H1 (cell line): ENCODE results near the gene R3HDM4. TPM values are rescaled to one million over a fixed set of nuclear protein-coding genes. Genes with fewer than 3 reads are reported as not detected.

Source experiments
- CTCF ChIA-PET: fragments of 300-600 bp; sonication (Branson Sonifier 250); formaldehyde crosslinking; loops from one replicate; lab custom pipeline; 2021; ENCODE audit not compliant: partially characterized antibody; lab: Charles Lee
- POLR2A ChIA-PET: fragments of 300-600 bp; sonication (Branson Sonifier 250); formaldehyde crosslinking; loops from one replicate; lab custom pipeline; 2021; ENCODE audit warnings: inconsistent platforms; ENCODE audit not compliant: partially characterized antibody; lab: Charles Lee
- DNase-seq, 2 experiments: peaks; one replicate each; pipeline versions ENCODE4 v3.0.0 to v3.0.0-alpha.2; 2010 to 2022; ENCODE audit warnings: low spot score in 2 of 2, low read depth in 1 of 2, mixed read lengths in 1 of 2
- FAIRE-seq: peaks from 2 replicates; lab custom pipeline; 2011; peaks lifted over from hg19 to GRCh38; lab: Jason Lieb, UNC
- H2AFZ ChIP-seq: 2 replicates; pipeline ENCODE4 v1.8.1; 2012; ENCODE audit warnings: low read length, inconsistent platforms
- H2AK5ac ChIP-seq: 2 replicates; pipeline ENCODE4 v1.6.1; 2013; ENCODE audit warnings: low read depth, low read length
- H2BK120ac ChIP-seq: replicated peaks from 2 replicates; pipeline ENCODE3; 2013; ENCODE audit warnings: low read depth, low read length, inconsistent platforms
- H2BK12ac ChIP-seq: 2 replicates; pipeline ENCODE4 v1.6.1; 2013; ENCODE audit warnings: low read depth, low read length
- H2BK15ac ChIP-seq: 2 replicates; pipeline ENCODE4 v1.6.1; 2013; ENCODE audit warnings: low read length
- H2BK20ac ChIP-seq: 2 replicates; pipeline ENCODE4 v1.6.1; 2013; ENCODE audit warnings: low read length
- H2BK5ac ChIP-seq: 2 replicates; pipeline ENCODE4 v1.6.1; 2013; ENCODE audit warnings: low read depth, low read length
- H3K14ac ChIP-seq: 2 replicates; pipeline ENCODE4 v1.6.1; 2013; ENCODE audit warnings: inconsistent platforms; ENCODE audit not compliant: insufficient read length
- H3K18ac ChIP-seq: 2 replicates; pipeline ENCODE4 v1.6.1; 2013; ENCODE audit warnings: low read length; ENCODE audit errors: extremely low read depth
- H3K23ac ChIP-seq: 2 replicates; pipeline ENCODE4 v1.6.1; 2013; ENCODE audit warnings: inconsistent platforms; ENCODE audit not compliant: insufficient read length
- H3K23me2 ChIP-seq: 2 replicates; pipeline ENCODE4 v1.6.1; 2013; ENCODE audit warnings: low read depth, low read length
- H3K27ac ChIP-seq: 2 replicates; pipeline ENCODE4 v1.6.1; 2011; ENCODE audit warnings: low read depth, low read length, inconsistent platforms
- H3K27me3 ChIP-seq, 4 experiments: replicated peaks in 1 of 4; 1 replicate in 1 of 4; 2 replicates in 3 of 4; pipeline versions ENCODE4 v1.6.1 to v1.8.1; 2011 to 2013; ENCODE audit warnings: low read length in 3 of 4, mild to moderate bottlenecking in 3 of 4, inconsistent platforms in 2 of 4, mixed read lengths in 2 of 4, moderate library complexity in 1 of 4; ENCODE audit not compliant: control insufficient read depth in 3 of 4, insufficient read depth in 3 of 4; ENCODE audit errors: extremely low read depth in 1 of 4
- H3K36me3 ChIP-seq, 4 experiments: 2 replicates each; pipeline versions ENCODE4 v1.6.1 to v1.8.1; 2011 to 2013; ENCODE audit warnings: mild to moderate bottlenecking in 4 of 4, low read length in 3 of 4, moderate library complexity in 2 of 4, control low read depth in 1 of 4, inconsistent platforms in 1 of 4; ENCODE audit not compliant: insufficient read depth in 4 of 4, control insufficient read depth in 2 of 4
- H3K4ac ChIP-seq: replicated peaks from 2 replicates; pipeline ENCODE3; 2013; ENCODE audit warnings: low read length, low read depth, mixed read lengths, inconsistent platforms; ENCODE audit not compliant: insufficient read length
- H3K4me1 ChIP-seq, 4 experiments: replicated peaks in 1 of 4; 1 replicate in 1 of 4; 2 replicates in 3 of 4; pipeline versions ENCODE4 v1.6.1 to v1.8.1; 2011 to 2013; ENCODE audit warnings: low read length in 3 of 4, inconsistent platforms in 2 of 4, mixed read lengths in 1 of 4; ENCODE audit not compliant: insufficient read depth in 4 of 4, control insufficient read depth in 3 of 4
- H3K4me2 ChIP-seq, 2 experiments: 2 replicates each; pipeline versions ENCODE4 v1.6.1 to v1.8.1; 2011 to 2013; ENCODE audit warnings: low read depth in 2 of 2, low read length in 2 of 2, control low read depth in 1 of 2, inconsistent platforms in 1 of 2, mild to moderate bottlenecking in 1 of 2; ENCODE audit not compliant: insufficient read depth in 1 of 2
- H3K4me3 ChIP-seq, 4 experiments: fragments of 200-600, 300-600 bp in 1 of 4; sonication (generic), shearing (Covaris generic), sonication (Bioruptor Twin) in 1 of 4; 2 replicates each; pipeline versions ENCODE4 v1.5.1 to v1.8.1; 2011 to 2016; ENCODE audit warnings: low read length in 4 of 4, low read depth in 3 of 4, control low read depth in 2 of 4, inconsistent platforms in 2 of 4, mild to moderate bottlenecking in 2 of 4, mixed read lengths in 1 of 4, moderate library complexity in 1 of 4; ENCODE audit not compliant: insufficient read depth in 2 of 4; ENCODE audit errors: extremely low read depth in 1 of 4
- H3K56ac ChIP-seq: replicated peaks from 2 replicates; pipeline ENCODE3; 2013; ENCODE audit warnings: low read depth, mild to moderate bottlenecking, mixed read lengths, low read length, inconsistent platforms; ENCODE audit not compliant: insufficient read length
- H3K79me1 ChIP-seq: 2 replicates; pipeline ENCODE4 v1.6.1; 2013; ENCODE audit warnings: low read depth, low read length, control low read depth
- H3K79me2 ChIP-seq, 2 experiments: 2 replicates each; pipeline versions ENCODE4 v1.6.1 to v1.8.1; 2012 to 2013; ENCODE audit warnings: low read length in 2 of 2, mild to moderate bottlenecking in 2 of 2, inconsistent platforms in 1 of 2; ENCODE audit not compliant: insufficient read depth in 2 of 2, control insufficient read depth in 1 of 2
- H3K9ac ChIP-seq, 4 experiments: replicated peaks in 1 of 4; 1 replicate in 1 of 4; 2 replicates in 3 of 4; pipeline versions ENCODE4 v1.6.1 to v1.8.1; 2011 to 2013; ENCODE audit warnings: low read depth in 3 of 4, low read length in 3 of 4, control low read depth in 2 of 4, mild to moderate bottlenecking in 2 of 4, moderate library complexity in 2 of 4, inconsistent platforms in 1 of 4; ENCODE audit errors: extremely low read depth in 1 of 4
- H3K9me3 ChIP-seq, 2 experiments: 2 replicates each; pipeline versions ENCODE4 v1.6.1 to v1.8.1; 2012 to 2013; ENCODE audit warnings: mild to moderate bottlenecking in 2 of 2, moderate library complexity in 2 of 2, control low read depth in 1 of 2, inconsistent platforms in 1 of 2, low read depth in 1 of 2, low read length in 1 of 2, mixed read lengths in 1 of 2; ENCODE audit not compliant: insufficient read depth in 2 of 2
- H4K20me1 ChIP-seq, 2 experiments: replicated peaks in 1 of 2; 2 replicates each; pipeline versions ENCODE3 to v1.8.1; 2011 to 2013; ENCODE audit warnings: inconsistent platforms in 2 of 2, low read length in 2 of 2, mild to moderate bottlenecking in 1 of 2; ENCODE audit not compliant: insufficient read depth in 2 of 2, control insufficient read depth in 1 of 2
- H4K5ac ChIP-seq: 2 replicates; pipeline ENCODE4 v1.6.1; 2013; ENCODE audit warnings: low read length, low read depth, mixed read lengths, inconsistent platforms; ENCODE audit not compliant: insufficient read length
- H4K8ac ChIP-seq: 2 replicates; pipeline ENCODE4 v1.8.0; 2013; ENCODE audit warnings: mild to moderate bottlenecking, moderate library complexity, low read length, inconsistent platforms; ENCODE audit not compliant: insufficient read depth; ENCODE audit errors: extremely low read depth
- H4K91ac ChIP-seq: replicated peaks from 2 replicates; pipeline ENCODE3; 2013; ENCODE audit warnings: low read length, mixed read lengths, inconsistent platforms; ENCODE audit not compliant: insufficient read length
- BRCA1 ChIP-seq: IDR thresholded peaks from 2 replicates; pipeline ENCODE4 v1.6.1; 2012; ENCODE audit warnings: low read depth, low read length, improper control_type of control experiment
- CTCF ChIP-seq, 3 experiments: IDR thresholded peaks; 1 replicate in 2 of 3; 2 replicates in 1 of 3; pipeline versions ENCODE4 v1.5.1 to v1.6.1; 2011; ENCODE audit warnings: low read length in 3 of 3, mild to moderate bottlenecking in 3 of 3, inconsistent platforms in 2 of 3, low read depth in 1 of 3, moderate library complexity in 1 of 3; ENCODE audit not compliant: insufficient read depth in 1 of 3; ENCODE audit errors: control extremely low read depth in 1 of 3
- KDM1A ChIP-seq: fragments of 200-600, 300-600 bp; sonication (generic); IDR thresholded peaks from 2 replicates; pipeline ENCODE4 v1.7.1; 2016; ENCODE audit warnings: mild to moderate bottlenecking, low read length, borderline replicate concordance
- RAD21 ChIP-seq, 2 experiments: IDR thresholded peaks in 1 of 2; conservative IDR thresholded peaks in 1 of 2; 2 replicates each; pipeline ENCODE4 v1.6.1; 2011; ENCODE audit warnings: low read depth in 2 of 2, low read length in 2 of 2, improper control_type of control experiment in 1 of 2, inconsistent platforms in 1 of 2, mild to moderate bottlenecking in 1 of 2, moderate library complexity in 1 of 2
- SIN3A ChIP-seq, 2 experiments: IDR thresholded peaks in 1 of 2; conservative IDR thresholded peaks in 1 of 2; 2 replicates each; pipeline ENCODE4 v1.6.1; 2011 to 2012; ENCODE audit warnings: low read length in 2 of 2, improper control_type of control experiment in 1 of 2, low read depth in 1 of 2, mild to moderate bottlenecking in 1 of 2
- SP4 ChIP-seq: IDR thresholded peaks from 2 replicates; pipeline ENCODE4 v1.6.1; 2012; ENCODE audit warnings: low read length, inconsistent platforms
- TBP ChIP-seq: IDR thresholded peaks from 2 replicates; pipeline ENCODE4 v1.6.1; 2011; ENCODE audit warnings: low read depth, low read length, improper control_type of control experiment
- WGBS, 2 experiments: shearing (Covaris generic) in 1 of 2; methylation state at CpG; one replicate each; pipeline versions ENCODE4 v1.1.6 to v1.1.7; 2013 to 2015; ENCODE audit warnings: low lambda C conversion rate in 2 of 2, mixed read lengths in 2 of 2, inconsistent platforms in 1 of 2, low coverage in 1 of 2, missing lambda C conversion rate in 1 of 2; ENCODE audit not compliant: insufficient replicate concordance in 2 of 2, insufficient coverage in 1 of 2, insufficient read length in 1 of 2; ENCODE audit errors: extremely low coverage in 1 of 2, missing lambda C conversion rate in 1 of 2; 5-methylcytosine and 5-hydroxymethylcytosine counted together
- polyA plus RNA-seq, 7 experiments: library from polyadenylated mRNA; depleted of rRNA in 3 of 7; stranded (reverse) in 5 of 7; unstranded in 2 of 7; fragments of >200 nt in 5 of 7; fragments of 200-250 nt in 2 of 7; gene quantifications; 1 replicate in 5 of 7; 2 replicates in 1 of 7; 4 replicates in 1 of 7; pipeline versions ENCODE4 v1.2.1 to v1.2.3, GENCODE V29; 2011 to 2013; ENCODE audit warnings: missing spikeins in 2 of 7, mixed read lengths in 2 of 7
- total RNA-seq: library from RNA; stranded (reverse); fragmentation: NEBNext Ultra II Directional; extraction: Animal tissue kit (Norgen Biotek cat#: 25700); gene quantifications from 2 replicates; pipeline ENCODE4 v1.2.1, GENCODE V29; 2021

R3HDM4 gene
- total and polyA plus RNA-seq, 2 of the 8 experiments (the other 6 are each of a cell fraction or from before 2014, with no cell fraction given), result 76.8 to 102 TPM

GRCh38 chr19:926589-927350 lies 13.8 kb upstream of the R3HDM4 start:
- ChIA-PET CTCF (interaction anchor here (0.6 to 1.5 kb wide), 4 partner anchors 36 to 341 kb away, joined by 3 to 5 read pairs (median 3); partner anchors contain the start of gene WDR18), POLR2A (interaction anchor here (0.8 to 1.3 kb wide), 2 partner anchors 27 to 51 kb away, joined by 3 to 4 read pairs; no protein-coding TSS in a partner anchor)
- Histone ChIP-seq H2AFZ (no peak overlapping the region), H3K79me1 (peaks cover 6% of the 10 kb centered on the region; the same call in 1 of the 2 replicates), H3K23ac (no peak overlapping the region), H3K4me1 (peaks cover 2 to 8% (median 6%) of the 10 kb centered on the region in 4 experiments), H3K4ac (no peak overlapping the region), H3K9ac (no peak overlapping the region; a peak in 1 of 7 replicates), H3K79me2 (peaks cover 0 to 19% of the 10 kb centered on the region in 2 experiments; a peak in 2 of 4 replicates), H3K23me2 (peaks cover 6% of the 10 kb centered on the region), H2BK15ac (no peak overlapping the region), H3K4me3 (peak overlapping the region; percentile 65 to 97 (median 76)), H3K27me3 (peaks cover 0 to 5% (median 0%) of the 10 kb centered on the region in 4 experiments; a peak in 1 of 7 replicates), H3K18ac (no peak overlapping the region), H4K20me1 (peaks cover 0 to 5% of the 10 kb centered on the region in 2 experiments), H2BK120ac (no peak overlapping the region), H3K56ac (no peak overlapping the region), H2BK12ac (no peak overlapping the region), H4K8ac (no peak overlapping the region), H3K4me2 (peak overlapping the region; percentile 63 to 71), H3K9me3 (no peaks in the 10 kb centered on the region), H3K36me3 (peaks cover 0 to 12% (median 6%) of the 10 kb centered on the region in 4 experiments; a peak in 2 of 8 replicates), H3K27ac (no peak overlapping the region), H2BK20ac (no peak overlapping the region), H2AK5ac (no peak overlapping the region), H2BK5ac (no peak overlapping the region), H4K91ac (no peak overlapping the region), H3K14ac (no peak overlapping the region), H4K5ac (no peak overlapping the region)
- FAIRE-seq (no peak), DNase-seq (no peak)
- WGBS, 2 experiments, result 2% methylated on average over 38 of the region's 52 CpGs; no CpG with 5 or more reads in 1 of the 2 experiments
- TF ChIP-seq SP4 (no peak), RAD21 (IDR thresholded peaks at IDR 0.05 in 1 of 2, conservative IDR thresholded peaks at IDR 0.05 in 1 of 2; ENCODE audit: low read depth in 2 of 2, low read length in 2 of 2) (no peak), SIN3A (conservative IDR thresholded peaks at IDR 0.05 in 1 of 2, IDR thresholded peaks at IDR 0.05 in 1 of 2; ENCODE audit: low read depth in 1 of 2, low read length in 2 of 2) (0 out of 4 replicates have a peak, but pooled peaks of 1 of the 2 experiments have one; percentile 9), BRCA1 (no peak), CTCF (IDR thresholded peaks at IDR 0.05; ENCODE audit: control extremely low read depth in 1 of 3, insufficient read depth in 1 of 3, low read depth in 1 of 3, low read length in 3 of 3) (no peak), KDM1A (no peak), TBP (no peak)
